Karpas-422 (cell line): ENCODE data around the gene CD69. TPM values are rescaled to one million over a fixed set of nuclear protein-coding genes. Genes with fewer than 3 reads are reported as not detected.

Experiments
- DNase-seq: peaks from one replicate; pipeline ENCODE4 v3.0.0-alpha.2; 2015
- H2AFZ ChIP-seq: fragments of 200-600 bp; sonication (generic); 2 replicates; pipeline ENCODE4 v1.6.1; 2014; ENCODE audit warnings: antibody characterized with exemption, low read length, mixed read lengths
- H3K27ac ChIP-seq: fragments of 200-600 bp; sonication (generic); 2 replicates; pipeline ENCODE4 v1.5.1; 2014; ENCODE audit warnings: mild to moderate bottlenecking, low read length, moderate library complexity
- H3K27me3 ChIP-seq: fragments of 200-600 bp; sonication (generic); 2 replicates; pipeline ENCODE4 v1.6.1; 2014; ENCODE audit warnings: low read length, mixed read lengths
- H3K36me3 ChIP-seq: fragments of 200-600 bp; sonication (generic); 2 replicates; pipeline ENCODE4 v1.6.1; 2014; ENCODE audit warnings: low read length, mixed read lengths; ENCODE audit not compliant: insufficient read depth
- H3K4me1 ChIP-seq: fragments of 200-600 bp; sonication (generic); 2 replicates; pipeline ENCODE4 v1.6.1; 2014; ENCODE audit warnings: mild to moderate bottlenecking, low read length, mixed read lengths
- H3K4me2 ChIP-seq: fragments of 200-600 bp; sonication (generic); 2 replicates; pipeline ENCODE4 v1.6.1; 2014; ENCODE audit warnings: low read length, low read depth, mild to moderate bottlenecking; ENCODE audit not compliant: poor library complexity, severe bottlenecking
- H3K4me3 ChIP-seq: fragments of 200-600 bp; sonication (generic); 2 replicates; pipeline ENCODE4 v1.5.1; 2014; ENCODE audit warnings: mild to moderate bottlenecking, antibody characterized with exemption, low read length, mixed read lengths
- H3K79me2 ChIP-seq: fragments of 200-600 bp; sonication (generic); 2 replicates; pipeline ENCODE4 v1.6.1; 2014; ENCODE audit warnings: mild to moderate bottlenecking, low read length, mixed read lengths
- H3K9ac ChIP-seq: fragments of 200-600 bp; sonication (generic); 2 replicates; pipeline ENCODE4 v1.6.0; 2014; ENCODE audit warnings: low read length
- H3K9me2 ChIP-seq: fragments of 200-600 bp; sonication (generic), shearing (Covaris generic); replicated peaks from 2 replicates; pipeline ENCODE4 v1.6.0; 2014; ENCODE audit warnings: mild to moderate bottlenecking, low read length, moderate library complexity; ENCODE audit not compliant: insufficient read depth
- H3K9me3 ChIP-seq: fragments of 300-700, 200-600 bp; sonication (generic); 2 replicates; pipeline ENCODE4 v1.6.1; 2014; ENCODE audit warnings: low read length, mixed read lengths
- H4K20me1 ChIP-seq: fragments of 200-600 bp; sonication (generic); 2 replicates; pipeline ENCODE4 v1.6.1; 2014; ENCODE audit warnings: mild to moderate bottlenecking, antibody characterized with exemption, low read length, low read depth; ENCODE audit not compliant: insufficient read depth
- total RNA-seq: library from RNA; depleted of rRNA; stranded (reverse); fragments of >200 nt; shearing (Covaris generic); gene quantifications from 2 replicates; pipeline ENCODE4 v1.2.3, GENCODE V29; 2014; ENCODE audit warnings: low replicate concordance

The CD69 gene
- total RNA-seq, 1 experiment from 2014 or later: 0.34 TPM

- H3K4me2 ChIP-seq: no peak overlapping the region
- H2AFZ ChIP-seq: no peak overlapping the region
- H3K27me3 ChIP-seq: no peaks in the 10 kb centered on the region
- no peak for DNase-seq
- no peak overlapping the region for H3K27ac ChIP-seq
- H4K20me1 ChIP-seq: no peaks in the 10 kb centered on the region
- H3K9ac ChIP-seq: no peak overlapping the region
- no peaks in the 10 kb centered on the region for H3K4me1 ChIP-seq
- H3K79me2 ChIP-seq: no peaks in the 10 kb centered on the region
- no peaks in the 10 kb centered on the region for H3K9me3 ChIP-seq
- H3K4me3 ChIP-seq: no peak overlapping the region
- no peaks in the 10 kb centered on the region; the same call in 1 of the 2 replicates for H3K9me2 ChIP-seq
- no peaks in the 10 kb centered on the region for H3K36me3 ChIP-seq
Measured at GRCh38 chr12:9786726-9787717, 26.3 kb upstream of the CD69 start.

- Histone ChIP-seq H2AFZ (no peak overlapping the region), H3K9me3 (no peaks in the 10 kb centered on the region), H3K9me2 (no peaks in the 10 kb centered on the region; the same call in 1 of the 2 replicates), H4K20me1 (no peaks in the 10 kb centered on the region), H3K4me2 (no peak overlapping the region), H3K4me3 (no peak overlapping the region), H3K9ac (no peak overlapping the region), H3K4me1 (no peaks in the 10 kb centered on the region), H3K27me3 (no peaks in the 10 kb centered on the region), H3K79me2 (no peaks in the 10 kb centered on the region), H3K36me3 (no peaks in the 10 kb centered on the region), H3K27ac (no peak overlapping the region)
- no peak for DNase-seq
Measured at GRCh38 chr12:9784816-9785215, 24.1 kb upstream of the CD69 start.

DNA sequence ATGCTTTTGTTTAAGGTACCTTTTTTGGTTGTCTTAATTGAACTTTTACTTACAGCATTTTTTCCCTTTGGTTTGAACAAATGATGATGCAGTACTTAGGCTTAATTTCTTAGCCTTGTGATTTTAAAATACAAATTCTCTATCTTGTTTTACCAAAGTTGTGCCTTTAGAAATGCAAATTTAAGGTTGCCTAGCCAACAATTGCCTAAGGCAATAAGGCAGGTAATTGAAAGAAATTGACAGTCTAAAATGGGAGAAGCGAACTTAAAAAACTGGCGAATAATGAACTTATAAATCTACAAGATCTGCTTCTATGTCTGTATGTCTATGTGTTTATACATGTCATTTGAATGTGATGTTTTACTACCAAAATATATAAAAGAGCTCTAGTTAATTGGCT, 23.6 kb upstream of the CD69 start:
- H4K20me1 ChIP-seq: no peaks in the 10 kb centered on the region
- H3K79me2 ChIP-seq: no peaks in the 10 kb centered on the region
- H3K27me3 ChIP-seq: no peaks in the 10 kb centered on the region
- H3K27ac ChIP-seq: no peak overlapping the region
- no peaks in the 10 kb centered on the region for H3K9me3 ChIP-seq
- no peak overlapping the region for H3K4me3 ChIP-seq
- no peaks in the 10 kb centered on the region for H3K4me1 ChIP-seq
- no peak overlapping the region for H2AFZ ChIP-seq
- no peaks in the 10 kb centered on the region for H3K36me3 ChIP-seq
- H3K9me2 ChIP-seq: no peaks in the 10 kb centered on the region; the same call in 1 of the 2 replicates
- no peak for DNase-seq
- H3K9ac ChIP-seq: no peak overlapping the region
- no peak overlapping the region for H3K4me2 ChIP-seq

- no peaks in the 10 kb centered on the region for H3K79me2 ChIP-seq
- no peaks in the 10 kb centered on the region for H3K27me3 ChIP-seq
- no peak overlapping the region for H3K27ac ChIP-seq
- H4K20me1 ChIP-seq: no peaks in the 10 kb centered on the region
- no peaks in the 10 kb centered on the region for H3K9me3 ChIP-seq
- H3K36me3 ChIP-seq: no peaks in the 10 kb centered on the region
- no peak overlapping the region for H3K9ac ChIP-seq
- no peak overlapping the region for H3K4me3 ChIP-seq
- H3K4me2 ChIP-seq: no peak overlapping the region
- no peaks in the 10 kb centered on the region; the same call in 1 of the 2 replicates for H3K9me2 ChIP-seq
- DNase-seq: no peak
- no peak overlapping the region for H2AFZ ChIP-seq
- H3K4me1 ChIP-seq: no peaks in the 10 kb centered on the region
Measured at GRCh38 chr12:9782547-9783382, 22.1 kb upstream of the CD69 start.

- H3K79me2 ChIP-seq: no peaks in the 10 kb centered on the region
Measured at GRCh38 chr12:9781360-9781759, 20.7 kb upstream of the CD69 start.

GRCh38 chr12:9779209-9779608, 18.5 kb upstream of the CD69 start:
- H4K20me1 ChIP-seq: no peaks in the 10 kb centered on the region
- H3K9ac ChIP-seq: no peak overlapping the region
- H3K4me3 ChIP-seq: no peak overlapping the region
- no peaks in the 10 kb centered on the region for H3K36me3 ChIP-seq
- H3K79me2 ChIP-seq: no peaks in the 10 kb centered on the region
- H3K27ac ChIP-seq: no peak overlapping the region
- no peaks in the 10 kb centered on the region for H3K27me3 ChIP-seq
- no peak overlapping the region for H3K4me2 ChIP-seq
- H3K4me1 ChIP-seq: no peaks in the 10 kb centered on the region
- no peak for DNase-seq
- no peaks in the 10 kb centered on the region; the same call in 1 of the 2 replicates for H3K9me2 ChIP-seq
- no peak overlapping the region for H2AFZ ChIP-seq
- H3K9me3 ChIP-seq: no peaks in the 10 kb centered on the region

More at GRCh38 chr12:9781360-9781759, 20.7 kb upstream of the CD69 start:
- Histone ChIP-seq H3K27me3 (no peaks in the 10 kb centered on the region), H3K27ac (no peak overlapping the region), H3K9me2 (no peaks in the 10 kb centered on the region; the same call in 1 of the 2 replicates), H4K20me1 (no peaks in the 10 kb centered on the region), H3K4me2 (no peak overlapping the region), H3K4me1 (no peaks in the 10 kb centered on the region), H2AFZ (no peak overlapping the region), H3K9ac (no peak overlapping the region), H3K9me3 (no peaks in the 10 kb centered on the region), H3K4me3 (no peak overlapping the region), H3K36me3 (no peaks in the 10 kb centered on the region)
- no peak for DNase-seq

DNA sequence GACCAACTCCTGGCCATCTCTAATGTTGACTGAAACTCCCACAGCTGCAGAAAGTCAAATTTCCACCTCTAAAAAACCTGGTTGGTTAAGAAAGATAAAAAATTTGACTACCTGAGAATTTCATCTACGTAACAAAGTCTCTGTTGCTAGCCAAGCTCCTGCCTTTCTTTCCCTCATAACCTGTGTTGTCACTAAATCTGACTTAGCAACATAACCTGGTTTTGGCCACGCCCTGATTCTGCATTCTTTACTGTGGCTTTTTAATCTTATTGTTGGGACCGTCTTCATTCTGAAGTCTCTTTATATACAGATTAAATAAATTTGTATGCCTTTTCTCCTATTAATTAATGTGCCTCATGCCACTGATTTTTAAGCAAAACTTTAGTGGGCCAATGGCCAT, 16.1 kb upstream of the CD69 start:
- H3K4me3 ChIP-seq: no peak overlapping the region
- H3K9ac ChIP-seq: no peak overlapping the region
- no peaks in the 10 kb centered on the region for H3K9me3 ChIP-seq
- no peaks in the 10 kb centered on the region for H3K9me2 ChIP-seq
- no peak overlapping the region for H3K27ac ChIP-seq
- no peak overlapping the region for H2AFZ ChIP-seq
- no peaks in the 10 kb centered on the region for H4K20me1 ChIP-seq
- no peak for DNase-seq
- no peaks in the 10 kb centered on the region for H3K27me3 ChIP-seq
- no peaks in the 10 kb centered on the region for H3K36me3 ChIP-seq
- H3K4me2 ChIP-seq: no peak overlapping the region
- no peaks in the 10 kb centered on the region for H3K79me2 ChIP-seq
- H3K4me1 ChIP-seq: no peaks in the 10 kb centered on the region
